GM18858 (cell line): Measurements from ENCODE around the gene CNPY1.

ENCODE experiments used
- ATAC-seq: cut with Tn5 transposase; IDR thresholded peaks from one replicate; pipeline ENCODE4 v1.9.1; 2021; ENCODE audit not compliant: unreplicated experiment

Gene CNPY1

DNA sequence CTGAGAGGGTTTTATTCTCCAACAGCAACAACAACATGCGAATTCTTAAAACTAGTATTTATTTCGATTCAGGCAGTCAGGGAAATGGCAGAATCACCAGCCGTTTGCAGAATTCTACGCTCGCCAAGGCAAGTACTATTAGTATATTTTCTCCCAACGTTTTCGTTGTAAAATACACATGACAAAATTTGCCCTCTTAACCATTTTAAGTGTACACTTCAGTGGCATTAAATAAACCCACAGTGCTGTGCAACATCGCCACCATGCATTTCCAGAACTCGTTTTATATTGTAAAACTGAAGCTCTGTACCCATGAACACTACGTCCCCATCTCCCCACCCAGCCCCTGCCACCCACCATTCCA, 77.6 kb downstream of the CNPY1 start:
- ATAC-seq, result no peak

DNA sequence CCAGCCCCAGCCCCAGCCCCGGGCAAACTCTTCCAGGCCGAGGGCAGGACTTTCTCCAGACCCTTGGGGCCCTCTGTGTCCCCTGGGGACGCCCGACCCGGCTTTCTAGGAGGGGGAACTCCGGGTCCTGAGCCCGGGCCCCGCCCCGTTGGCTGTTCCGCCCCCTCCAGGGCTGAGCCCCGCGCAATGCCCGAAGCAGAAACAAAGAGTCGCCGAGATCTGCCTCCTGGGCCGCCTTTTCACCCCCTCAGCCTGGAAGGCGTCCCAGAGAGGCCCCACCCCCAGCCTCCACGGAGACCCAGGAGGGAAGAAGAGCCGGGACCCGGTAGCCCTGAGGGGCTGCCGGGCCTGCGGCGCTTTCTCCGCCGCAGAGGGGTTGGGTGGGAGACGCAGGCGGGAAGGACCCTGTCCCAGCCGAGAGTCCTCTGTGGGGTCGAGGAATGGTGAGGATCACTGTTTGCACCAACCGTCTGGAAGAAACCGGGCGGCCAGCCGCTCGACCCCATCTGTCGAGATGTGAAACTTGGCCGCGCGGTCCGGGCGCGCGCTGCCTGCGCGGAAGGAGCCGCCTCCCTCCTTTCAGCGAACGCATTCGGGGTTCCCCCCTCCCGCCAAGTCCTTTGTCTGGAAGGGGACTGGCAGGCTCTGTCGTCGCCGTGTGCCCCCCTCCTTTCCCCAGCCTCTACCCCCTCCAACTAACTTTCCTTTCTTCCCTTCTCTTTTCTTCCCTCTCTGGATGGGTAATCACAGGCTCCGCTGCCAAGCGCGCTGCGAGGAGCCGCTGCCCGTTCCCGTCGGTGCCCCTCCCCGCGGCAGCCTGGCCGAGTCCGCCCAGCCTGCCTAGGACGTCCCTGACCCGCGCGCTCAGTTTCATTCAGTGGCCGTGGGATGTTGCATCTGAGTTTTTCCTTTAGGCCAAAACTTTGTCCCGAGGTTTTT, 78.2 kb downstream of the CNPY1 start:
- no peak for ATAC-seq

DNA sequence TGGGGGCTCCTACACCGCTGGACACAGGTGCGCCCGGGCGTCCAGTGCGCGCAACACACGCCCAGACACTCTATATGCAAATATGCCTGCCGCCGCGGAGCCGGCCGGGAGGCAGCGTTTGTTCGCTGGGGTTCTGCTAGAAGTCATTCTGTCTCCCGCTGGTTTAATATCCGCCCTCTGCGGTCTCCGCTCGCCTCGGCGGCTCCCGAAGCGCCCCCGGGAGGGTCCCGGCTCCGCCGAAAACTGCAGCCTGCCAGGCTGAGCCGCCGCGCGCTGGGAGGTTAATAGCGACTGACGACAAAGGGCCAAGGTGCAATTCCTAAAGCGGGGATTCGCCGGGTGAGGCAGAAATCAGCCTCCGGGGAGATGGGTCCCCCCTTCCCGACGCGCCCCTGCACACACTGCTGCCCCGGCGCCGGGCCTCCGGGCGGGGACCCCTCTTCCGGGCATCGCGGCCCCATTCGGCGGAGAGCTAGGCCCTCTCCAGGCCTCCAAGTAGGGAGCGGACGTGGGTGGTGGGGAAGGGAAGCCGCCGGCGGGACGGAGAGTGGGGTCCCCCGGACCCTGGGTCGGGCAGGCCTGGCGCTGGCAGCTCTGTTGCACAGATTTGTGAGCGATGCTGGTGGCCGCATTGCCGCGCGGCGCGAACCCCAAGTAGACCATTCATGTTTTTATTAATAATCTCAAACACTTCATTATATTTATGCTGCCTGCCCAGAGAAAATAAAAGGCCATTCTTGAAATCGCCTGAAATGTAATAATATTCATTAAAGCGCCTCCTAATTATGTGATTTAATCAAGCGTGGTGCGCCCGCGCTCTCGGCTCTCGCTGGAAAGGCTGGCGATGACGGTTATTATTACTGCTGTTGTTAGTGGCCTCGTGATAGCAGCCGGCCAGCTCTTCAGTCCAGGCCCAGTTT, 79.3 kb downstream of the CNPY1 start:
- ATAC-seq, result peak; percentile 48

DNA sequence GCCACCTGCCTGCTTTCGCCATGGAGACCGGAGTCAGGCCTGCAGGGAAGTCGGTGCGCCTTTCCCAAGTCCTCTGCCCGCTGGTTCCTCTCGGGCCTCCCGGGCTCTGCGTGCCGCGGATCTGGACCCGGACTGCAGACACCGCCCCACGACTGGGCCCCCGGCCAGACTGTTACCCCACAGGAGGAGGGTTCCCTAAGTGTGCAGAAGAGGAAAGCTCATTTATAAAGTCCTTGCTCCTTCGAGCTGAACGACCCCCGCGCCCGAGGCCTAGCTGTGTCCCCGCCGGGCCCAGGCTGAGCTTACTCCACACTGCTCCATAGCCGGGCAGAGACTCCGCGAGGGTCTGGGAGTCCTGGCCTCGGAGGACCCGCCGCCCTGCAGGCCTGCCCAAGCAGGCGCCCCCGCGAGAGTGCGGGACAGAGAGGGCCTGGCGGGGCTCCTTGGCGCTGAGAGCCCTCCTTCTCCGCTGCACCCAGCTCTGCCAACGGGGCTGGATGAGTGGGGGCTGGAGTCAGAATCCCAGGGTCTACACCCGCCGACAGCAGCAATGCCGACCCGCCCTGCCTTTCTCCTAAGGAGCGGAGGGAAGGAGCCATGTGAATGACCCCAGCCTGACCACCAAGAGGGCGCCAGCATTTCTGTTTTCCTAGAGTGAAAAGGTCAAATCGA, 80.1 kb downstream of the CNPY1 start:
- no peak for ATAC-seq

DNA sequence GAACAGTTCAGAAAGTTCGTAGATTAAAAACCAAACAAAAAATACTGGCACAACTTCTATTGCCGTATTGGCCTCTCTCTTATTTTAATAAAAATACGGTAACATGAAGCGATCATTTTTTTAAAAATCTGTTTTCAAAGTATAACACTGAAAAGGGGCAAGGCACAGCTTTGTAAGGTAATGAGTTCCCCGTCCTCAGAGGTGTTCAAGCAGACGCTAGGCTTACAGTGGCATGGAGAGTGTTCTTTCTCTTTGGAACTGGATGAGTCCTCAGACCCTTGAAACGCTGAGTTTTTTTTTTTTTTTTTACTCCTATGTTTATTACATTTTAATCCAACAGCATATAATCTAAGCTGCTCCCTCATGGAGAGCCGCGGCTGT, 80.6 kb downstream of the CNPY1 start:
- no peak for ATAC-seq

DNA sequence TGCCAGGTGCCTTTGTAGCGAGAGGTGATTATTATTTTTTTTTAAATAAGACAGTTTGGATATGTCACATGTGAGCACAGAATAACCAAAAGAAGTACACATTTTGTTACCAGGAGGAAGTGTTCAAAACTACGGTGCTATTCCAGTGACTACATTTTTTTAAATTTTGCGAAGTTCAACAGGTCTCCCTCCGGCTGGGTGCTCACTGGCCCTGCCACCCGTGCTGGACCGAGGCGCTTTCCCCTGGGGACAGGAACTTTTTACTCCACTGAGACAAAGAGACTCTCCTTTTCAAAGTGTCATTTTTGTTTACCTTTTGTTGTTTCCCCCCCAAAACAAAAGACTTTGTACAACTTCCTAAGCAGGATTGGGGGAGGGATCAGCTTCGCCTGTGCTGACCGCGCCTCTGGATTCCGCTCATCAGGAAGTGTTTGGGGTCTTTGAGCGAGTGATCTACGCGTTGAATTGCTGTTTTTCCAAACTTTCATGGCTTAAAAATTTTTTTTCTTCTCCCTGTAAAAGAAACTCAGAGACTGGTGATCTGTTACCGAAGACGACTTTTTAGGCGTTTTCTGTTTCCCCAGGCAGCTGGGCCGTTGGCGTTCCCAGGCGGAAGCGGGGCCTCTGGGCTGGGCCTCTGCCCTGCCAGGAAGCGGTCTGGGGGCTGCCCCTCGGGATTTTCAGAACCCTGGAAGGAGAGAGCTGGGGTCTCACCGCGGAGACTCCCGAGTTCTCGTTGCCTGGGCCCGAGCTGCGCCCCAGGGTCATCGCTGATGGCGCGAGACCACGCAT, 81.2 kb downstream of the CNPY1 start:
- no peak for ATAC-seq

DNA sequence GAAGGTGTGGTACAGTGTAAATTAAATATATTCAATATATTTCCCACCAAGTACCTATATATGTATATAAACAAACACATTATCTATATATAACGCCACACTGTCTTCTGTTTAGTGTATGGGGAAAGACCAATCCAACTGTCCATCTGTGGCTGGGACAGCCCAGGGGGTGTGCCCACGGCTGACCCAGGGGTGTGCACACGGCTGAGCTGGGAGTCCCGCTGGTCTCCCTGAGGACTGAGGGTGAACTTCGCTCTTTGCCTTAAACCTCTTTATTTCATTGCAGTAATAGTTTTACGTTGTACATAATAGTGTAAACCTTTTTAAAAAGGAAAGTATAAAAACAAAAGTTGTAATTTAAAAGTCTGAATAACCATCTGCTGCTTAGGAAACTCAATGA, 82.2 kb downstream of the CNPY1 start:
- ATAC-seq, result no peak

DNA sequence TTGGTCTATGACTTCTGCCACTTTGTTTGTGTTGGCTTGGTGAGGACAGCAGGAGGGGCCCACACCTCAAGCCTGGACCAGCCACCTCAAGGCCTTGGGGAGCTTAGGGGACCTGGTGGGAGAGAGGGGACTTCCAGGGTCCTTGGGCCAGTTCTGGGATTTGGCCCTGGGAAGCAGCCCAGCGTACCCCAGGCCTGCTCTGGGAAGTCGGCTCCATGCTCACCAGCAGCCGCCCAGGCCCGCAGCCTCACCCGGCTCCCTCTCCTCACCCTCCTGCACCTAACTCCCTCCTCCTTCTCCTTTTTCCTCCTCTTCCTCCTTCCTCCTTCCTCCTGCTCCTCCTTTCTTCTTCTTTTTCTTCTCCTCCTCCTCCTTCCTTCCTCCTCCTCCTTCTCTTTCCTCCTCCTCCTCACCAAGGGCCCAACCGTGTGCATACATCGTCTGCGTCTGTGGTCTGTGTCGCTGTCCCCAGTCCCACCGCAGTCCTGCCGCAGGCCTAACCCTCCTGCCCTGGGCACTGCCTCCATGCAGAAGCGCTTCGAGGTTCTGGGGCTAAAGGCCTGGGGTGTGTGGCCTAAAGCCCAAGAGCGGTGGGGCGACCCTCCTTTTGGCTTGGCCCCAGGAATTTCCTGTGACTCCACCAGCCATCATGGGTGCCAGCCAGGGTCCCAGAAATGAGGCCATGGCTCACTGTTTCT, 83.1 kb downstream of the CNPY1 start:
- ATAC-seq, result no peak

DNA sequence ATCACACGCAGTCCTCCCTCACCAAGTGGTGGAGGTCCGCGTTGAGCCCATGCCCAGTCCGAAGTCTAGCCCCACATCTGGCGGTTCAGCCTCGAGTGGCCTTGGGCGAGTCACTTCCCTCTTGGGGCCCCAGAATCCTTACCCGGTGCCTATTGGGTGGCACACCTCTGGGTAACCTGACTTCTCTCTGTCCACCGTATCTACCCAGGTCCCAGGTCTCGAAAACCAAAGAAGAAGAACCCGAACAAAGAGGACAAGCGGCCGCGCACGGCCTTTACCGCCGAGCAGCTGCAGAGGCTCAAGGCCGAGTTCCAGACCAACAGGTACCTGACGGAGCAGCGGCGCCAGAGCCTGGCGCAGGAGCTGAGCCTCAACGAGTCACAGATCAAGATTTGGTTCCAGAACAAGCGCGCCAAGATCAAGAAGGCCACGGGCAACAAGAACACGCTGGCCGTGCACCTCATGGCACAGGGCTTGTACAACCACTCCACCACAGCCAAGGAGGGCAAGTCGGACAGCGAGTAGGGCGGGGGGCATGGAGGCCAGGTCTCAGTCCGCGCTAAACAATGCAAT, 84.1 kb downstream of the CNPY1 start:
- ATAC-seq, result no peak

DNA sequence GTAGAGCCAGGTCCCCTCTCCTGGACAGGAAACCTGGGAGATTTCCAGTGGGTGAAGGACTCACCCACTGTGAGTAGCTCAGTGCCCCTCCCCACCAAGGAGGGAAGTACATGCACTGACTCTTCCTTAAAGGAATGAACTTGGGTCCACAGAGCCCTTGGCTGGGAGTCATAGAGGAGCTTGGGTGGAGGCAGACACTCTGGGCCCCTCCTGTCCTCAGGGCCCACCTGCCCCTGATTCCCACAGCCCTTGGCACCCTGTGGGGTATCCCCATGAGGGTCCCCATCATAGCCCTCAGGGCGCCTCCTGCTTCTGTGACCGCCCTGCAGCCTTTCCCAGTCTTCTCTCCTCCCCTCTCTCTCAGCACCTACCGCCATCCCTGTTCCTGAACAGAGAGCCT, 84.7 kb downstream of the CNPY1 start:
- no peak for ATAC-seq

DNA sequence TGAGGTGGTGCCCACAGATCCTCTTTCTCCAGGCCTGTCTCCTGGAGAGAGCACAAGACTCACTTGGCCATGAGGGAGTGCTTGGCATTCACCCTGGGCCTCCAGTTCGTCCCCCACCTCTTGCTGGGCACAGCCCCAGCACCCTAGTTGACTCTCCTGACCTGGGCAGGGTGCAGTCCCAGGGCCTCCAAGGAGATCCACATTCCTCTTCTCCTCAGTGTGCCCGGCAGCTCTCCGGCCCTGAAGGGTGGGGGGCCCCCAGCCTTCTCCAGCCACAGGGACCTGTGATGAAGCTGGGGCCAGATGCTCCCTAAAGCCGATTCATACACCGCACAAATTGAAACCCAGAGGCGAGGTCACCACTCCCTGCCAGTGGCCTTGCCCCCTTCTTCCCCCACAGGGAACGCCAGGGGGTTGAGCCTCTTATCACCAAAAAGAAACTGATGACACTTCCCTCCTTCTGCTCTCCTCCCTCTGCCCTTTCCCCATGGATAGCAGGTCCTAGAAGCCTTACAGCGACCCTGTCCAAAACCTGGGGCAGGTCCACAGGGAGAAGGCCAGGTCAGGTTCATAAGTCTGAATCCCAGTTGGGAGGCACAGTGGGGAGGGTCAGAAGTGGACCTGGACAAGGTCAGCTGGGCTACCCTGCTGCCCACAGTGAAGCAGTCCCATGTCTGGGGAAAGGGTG, 85.3 kb downstream of the CNPY1 start:
- ATAC-seq, result no peak

DNA sequence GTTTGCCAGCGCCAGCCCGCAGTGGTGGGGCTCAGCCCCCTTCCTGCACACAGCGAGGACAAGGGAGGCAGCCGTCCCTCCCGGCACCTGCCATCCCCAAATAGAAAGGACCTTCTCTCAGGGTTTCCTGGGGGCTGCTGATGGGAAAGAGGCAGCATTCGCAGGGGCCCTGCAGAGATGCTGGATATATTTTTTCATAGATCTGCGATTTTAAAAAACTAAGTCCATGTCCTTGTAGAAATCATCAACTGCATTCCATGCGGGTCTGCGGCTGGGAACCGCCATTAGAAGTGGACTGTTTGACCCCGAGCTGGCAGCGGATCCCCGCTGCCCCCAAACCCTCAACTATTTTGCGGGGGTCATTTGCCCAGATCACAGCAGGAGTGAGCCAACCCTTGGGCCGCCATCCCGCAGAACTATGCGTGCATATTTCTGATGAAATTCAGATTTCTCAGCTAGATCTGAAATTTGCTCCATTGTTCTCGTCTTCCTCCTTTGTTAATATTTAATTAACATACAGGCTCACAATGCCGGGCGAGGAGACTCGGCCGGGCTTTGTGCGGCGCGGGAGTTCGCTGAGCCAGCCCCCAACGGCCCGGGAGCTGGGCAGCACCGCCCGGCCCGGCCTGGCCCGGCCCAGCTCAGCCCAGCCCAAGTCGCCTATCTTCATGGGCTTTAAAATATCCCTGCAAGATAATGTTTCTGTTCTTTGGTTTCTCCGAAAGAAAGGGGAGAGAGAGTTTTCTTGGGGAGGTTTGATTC, 86.5 kb downstream of the CNPY1 start:
- ATAC-seq, result no peak

DNA sequence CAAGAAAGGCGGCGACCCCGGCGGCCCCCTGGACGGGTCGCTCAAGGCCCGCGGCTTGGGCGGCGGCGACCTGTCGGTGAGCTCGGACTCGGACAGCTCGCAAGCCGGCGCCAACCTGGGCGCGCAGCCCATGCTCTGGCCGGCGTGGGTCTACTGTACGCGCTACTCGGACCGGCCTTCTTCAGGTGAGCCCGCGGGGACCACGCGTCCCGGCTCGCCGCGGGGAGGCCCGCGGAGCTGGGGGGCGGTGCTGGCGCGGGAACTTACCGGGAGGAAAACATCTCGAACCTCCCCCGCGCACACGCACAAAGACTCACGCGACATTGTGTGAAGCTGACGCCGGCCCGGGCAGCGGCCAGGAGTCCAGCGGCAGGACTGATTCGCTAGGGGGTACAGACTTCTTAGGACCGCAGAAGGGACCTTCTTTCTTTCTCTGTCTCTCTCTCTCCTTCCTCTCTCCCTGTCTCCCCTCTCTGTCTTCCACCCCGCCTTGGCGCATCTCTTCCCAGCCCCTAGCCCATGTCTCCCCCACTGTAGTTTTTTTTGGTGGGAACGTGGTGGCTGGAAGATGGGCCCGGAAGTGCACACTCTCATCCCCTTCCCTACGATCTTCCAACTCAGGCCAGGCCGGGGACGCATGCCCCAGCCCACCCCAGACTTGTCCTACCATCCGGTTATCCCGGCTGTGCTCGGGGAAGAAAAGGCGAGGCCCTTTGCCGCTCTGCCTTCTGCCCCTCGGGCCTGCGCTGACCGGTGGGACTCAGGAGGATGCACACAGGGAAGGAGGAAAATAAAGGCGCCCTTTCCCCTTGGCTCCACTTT, 87.3 kb downstream of the CNPY1 start:
- ATAC-seq, result no peak

DNA sequence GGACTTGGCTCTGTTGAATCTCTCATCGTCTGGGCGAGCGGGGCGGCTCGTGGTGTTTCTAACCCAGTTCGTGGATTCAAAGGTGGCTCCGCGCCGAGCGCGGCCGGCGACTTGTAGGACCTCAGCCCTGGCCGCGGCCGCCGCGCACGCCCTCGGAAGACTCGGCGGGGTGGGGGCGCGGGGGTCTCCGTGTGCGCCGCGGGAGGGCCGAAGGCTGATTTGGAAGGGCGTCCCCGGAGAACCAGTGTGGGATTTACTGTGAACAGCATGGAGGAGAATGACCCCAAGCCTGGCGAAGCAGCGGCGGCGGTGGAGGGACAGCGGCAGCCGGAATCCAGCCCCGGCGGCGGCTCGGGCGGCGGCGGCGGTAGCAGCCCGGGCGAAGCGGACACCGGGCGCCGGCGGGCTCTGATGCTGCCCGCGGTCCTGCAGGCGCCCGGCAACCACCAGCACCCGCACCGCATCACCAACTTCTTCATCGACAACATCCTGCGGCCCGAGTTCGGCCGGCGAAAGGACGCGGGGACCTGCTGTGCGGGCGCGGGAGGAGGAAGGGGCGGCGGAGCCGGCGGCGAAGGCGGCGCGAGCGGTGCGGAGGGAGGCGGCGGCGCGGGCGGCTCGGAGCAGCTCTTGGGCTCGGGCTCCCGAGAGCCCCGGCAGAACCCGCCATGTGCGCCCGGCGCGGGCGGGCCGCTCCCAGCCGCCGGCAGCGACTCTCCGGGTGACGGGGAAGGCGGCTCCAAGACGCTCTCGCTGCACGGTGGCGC, 88.1 kb downstream of the CNPY1 start, which contains the start of gene EN2:
TSS of gene EN2 (plus strand) at position 19 of the 767 bp plus-strand sequence. CDS start at position 268, 249 bp downstream.
- no peak for ATAC-seq

DNA sequence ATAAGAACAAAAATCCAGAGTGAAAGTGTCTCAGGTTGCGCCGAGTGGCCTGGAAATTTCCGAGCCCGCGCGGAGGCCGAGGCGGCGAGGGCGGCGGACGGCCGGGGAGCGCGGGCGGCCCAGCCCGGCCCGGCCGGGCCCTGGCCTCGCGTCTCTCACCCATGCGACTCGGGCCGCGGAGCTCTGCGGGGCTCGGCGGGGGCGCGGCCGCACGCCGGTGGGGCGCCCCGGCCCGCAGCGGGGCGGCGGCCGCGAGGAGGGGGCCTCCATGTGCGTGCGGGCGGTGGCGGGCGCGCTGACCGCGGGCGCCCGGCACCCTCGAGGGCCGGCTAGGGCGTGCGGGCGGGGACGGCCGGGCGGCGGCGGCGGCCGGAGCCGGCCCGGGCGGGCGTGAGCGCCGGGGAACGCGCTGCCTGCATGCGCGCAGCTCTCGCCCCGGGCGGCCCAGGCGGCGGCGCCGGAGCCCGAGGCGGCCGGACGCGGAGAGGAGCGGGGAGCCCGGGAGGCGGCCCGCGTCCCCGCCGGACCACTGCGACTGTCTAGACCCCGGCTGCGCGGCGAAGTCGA, 88.7 kb downstream of the CNPY1 start:
- no peak for ATAC-seq
